ENCODE results near the gene GDI2. TPM values are rescaled to one million over a fixed set of nuclear protein-coding genes. Genes with fewer than 3 reads are reported as not detected.

Gene GDI2
- total RNA-seq, 2 experiments from 2014 or later = 265 to 292 TPM

GRCh38 chr10:5804386-5804785 lies 8.8 kb downstream of the GDI2 start:
- Histone ChIP-seq H3K4me2 (ENCODE audit: low read length) (peak overlapping the region; percentile 12; the same call in 1 of the 2 replicates), H3K36me3 (ENCODE audit: insufficient read depth, low read length) (peaks cover 93% of the 10 kb centered on the region), H2AFZ (ENCODE audit: low read length) (no peak overlapping the region), H3K4me3 (ENCODE audit: low read depth, low read length, poor library complexity, severe bottlenecking) (no peak overlapping the region), H3K9me3 (ENCODE audit: low read length) (no peaks in the 10 kb centered on the region), H3K27ac (ENCODE audit: low read depth, low read length, poor library complexity, severe bottlenecking) (peak overlapping the region; percentile 0), H3K9me2 (ENCODE audit: insufficient read depth, low read length) (no peaks in the 10 kb centered on the region), H3K79me2 (ENCODE audit: insufficient read depth, low read depth, low read length) (peaks cover 100% of the 10 kb centered on the region), H4K20me1 (ENCODE audit: insufficient read depth, low read length) (peaks cover 50% of the 10 kb centered on the region), H3K4me1 (ENCODE audit: insufficient read depth, low read length, poor library complexity, severe bottlenecking) (peaks cover 52% of the 10 kb centered on the region)
- ChIA-PET CTCF (ENCODE audit: unreplicated experiment) (no interaction called here), POLR2A (interaction anchor here (0.6 to 1.4 kb wide), 5 partner anchors 10 to 369 kb away, joined by 3 to 6 read pairs (median 4); no protein-coding TSS in a partner anchor)
- intact Hi-C loops (cut with micrococcal nuclease; ENCODE audit: unreplicated experiment) = no loop called here
- DNase-seq (ENCODE audit: low spot score) = no peak
- BruUV-seq (replicated peaks) = no TSS peak
- TF ChIP-seq CTCF (conservative IDR thresholded peaks at IDR 0.05; ENCODE audit: low read length) (no peak), EZH2phosphoT487 (IDR thresholded peaks at IDR 0.05; ENCODE audit: borderline replicate concordance, low read depth, low read length) (no peak)

GRCh38 chr10:5800782-5801181 lies 12.5 kb downstream of the GDI2 start:
- DNase-seq (ENCODE audit: low spot score) = no peak
- no peaks in the 10 kb centered on the region for H3K9me3 ChIP-seq (ENCODE audit: low read length)
- BruUV-seq (replicated peaks) = no TSS peak
- H3K4me2 ChIP-seq (ENCODE audit: low read length) = no peak overlapping the region
- POLR2A ChIA-PET = interaction anchor here (0.5 to 1.3 kb wide), 4 partner anchors 10 to 368 kb away, joined by 3 to 7 read pairs (median 4); no protein-coding TSS in a partner anchor
- TF ChIP-seq CTCF (conservative IDR thresholded peaks at IDR 0.05; ENCODE audit: low read length) (no peak), EZH2phosphoT487 (IDR thresholded peaks at IDR 0.05; ENCODE audit: borderline replicate concordance, low read depth, low read length) (no peak)
- CTCF ChIA-PET (ENCODE audit: unreplicated experiment) = no interaction called here
- H3K27ac ChIP-seq (ENCODE audit: low read depth, low read length, poor library complexity, severe bottlenecking) = no peak overlapping the region
- peaks cover 99% of the 10 kb centered on the region for H3K79me2 ChIP-seq (ENCODE audit: insufficient read depth, low read depth, low read length)
- H3K4me1 ChIP-seq (ENCODE audit: insufficient read depth, low read length, poor library complexity, severe bottlenecking) = peaks cover 16% of the 10 kb centered on the region
- peaks cover 98% of the 10 kb centered on the region for H3K36me3 ChIP-seq (ENCODE audit: insufficient read depth, low read length)
- intact Hi-C loops (cut with micrococcal nuclease; ENCODE audit: unreplicated experiment) = no loop called here
- H3K4me3 ChIP-seq (ENCODE audit: low read depth, low read length, poor library complexity, severe bottlenecking) = no peak overlapping the region
- H4K20me1 ChIP-seq (ENCODE audit: insufficient read depth, low read length) = peaks cover 38% of the 10 kb centered on the region
- no peaks in the 10 kb centered on the region for H3K9me2 ChIP-seq (ENCODE audit: insufficient read depth, low read length)
- H2AFZ ChIP-seq (ENCODE audit: low read length) = no peak overlapping the region

- CTCF ChIA-PET (ENCODE audit: unreplicated experiment) = interaction anchor here (0.8 kb wide), 1 partner anchor 16 kb away, joined by 3 read pairs; no protein-coding TSS in a partner anchor
- TF ChIP-seq EZH2phosphoT487 (IDR thresholded peaks at IDR 0.05; ENCODE audit: borderline replicate concordance, low read depth, low read length) (no peak), CTCF (conservative IDR thresholded peaks at IDR 0.05; ENCODE audit: low read length) (no peak)
- no TSS peak for BruUV-seq (replicated peaks)
- Histone ChIP-seq H3K4me3 (ENCODE audit: low read depth, low read length, poor library complexity, severe bottlenecking) (no peak overlapping the region), H3K4me2 (ENCODE audit: low read length) (no peak overlapping the region), H4K20me1 (ENCODE audit: insufficient read depth, low read length) (0 out of 2 replicates have a peak, but pooled peaks cover 3% of the 10 kb centered on the region), H3K4me1 (ENCODE audit: insufficient read depth, low read length, poor library complexity, severe bottlenecking) (no peaks in the 10 kb centered on the region), H3K27ac (ENCODE audit: low read depth, low read length, poor library complexity, severe bottlenecking) (peak overlapping the region; percentile 15), H3K9me3 (ENCODE audit: low read length) (no peaks in the 10 kb centered on the region), H3K36me3 (ENCODE audit: insufficient read depth, low read length) (peaks cover 97% of the 10 kb centered on the region), H3K79me2 (ENCODE audit: insufficient read depth, low read depth, low read length) (peaks cover 92% of the 10 kb centered on the region; the same call in 1 of the 2 replicates), H2AFZ (ENCODE audit: low read length) (no peak overlapping the region), H3K9me2 (ENCODE audit: insufficient read depth, low read length) (no peaks in the 10 kb centered on the region)
- POLR2A ChIA-PET = interaction anchor here (0.5 to 2.4 kb wide), 7 partner anchors 10 to 23 kb away, joined by 4 to 10 read pairs (median 5); no protein-coding TSS in a partner anchor
- intact Hi-C loops (cut with micrococcal nuclease; ENCODE audit: unreplicated experiment) = no loop called here
- no peak for DNase-seq (ENCODE audit: low spot score)
Observed at GRCh38 chr10:5794236-5794635, 19.0 kb downstream of the GDI2 start.

Measured in OCI-LY7 (cell line).